Lower lobe of right lung (tissue), 2 donors: ENCODE measurements around the gene PLSCR4. TPM values are rescaled to one million over a fixed set of nuclear protein-coding genes. Genes with fewer than 3 reads are reported as not detected.
"Not testable (repeated sequence)": the region's sequence is repeated elsewhere in the genome, so short reads cannot be mapped to it uniquely, and the experiment has no call there.

Experiments used
- ATAC-seq, 2 donors: fragments of 200-7000 bp; cut with Tn5 transposase; one replicate each; pipeline ENCODE4 v1.9.1; 2020 to 2022; ENCODE audit warnings: mild to moderate bottlenecking in 2 of 2, moderate library complexity in 2 of 2
- DNase-seq: peaks from one replicate; pipeline ENCODE4 v3.0.0-alpha.2; 2020
- H3K27ac ChIP-seq: fragments of 200-600 bp; one replicate; pipeline ENCODE4 v1.8.0; 2022
- H3K27me3 ChIP-seq: fragments of 200-600 bp; one replicate; pipeline ENCODE4 v1.8.0; 2022; ENCODE audit warnings: low read depth
- H3K36me3 ChIP-seq: fragments of 200-600 bp; one replicate; pipeline ENCODE4 v1.8.0; 2022; ENCODE audit warnings: mild to moderate bottlenecking
- H3K4me1 ChIP-seq: fragments of 200-600 bp; one replicate; pipeline ENCODE4 v1.8.0; 2022
- H3K4me3 ChIP-seq: fragments of 200-600 bp; one replicate; pipeline ENCODE4 v1.8.0; 2022; ENCODE audit warnings: mild to moderate bottlenecking
- H3K9me3 ChIP-seq: fragments of 200-600 bp; one replicate; pipeline ENCODE4 v1.8.0; 2022
- CTCF ChIP-seq: fragments of 200-600 bp; IDR thresholded peaks from one replicate; pipeline ENCODE4 v1.8.0; 2022; ENCODE audit warnings: antibody characterized with exemption, mild to moderate bottlenecking
- intact Hi-C: fragments of 100-400 bp; cut with DNase I; formaldehyde crosslinking; loops from one replicate; pipeline ENCODE4 v1.11.0; 2022
- total RNA-seq: library from RNA; stranded (reverse); fragmentation: NEBNext Ultra II Directional; extraction: Animal tissue kit (Norgen Biotek cat#: 25700); gene quantifications from one replicate; pipeline ENCODE4 v1.2.1, GENCODE V29; 2021
- donor health status: DM: no; HTN: yes; CAD: no; lungs with severe emphysema.

PLSCR4 gene
- total RNA-seq, 1 donor from 2014 or later, result 63.5 TPM

DNA sequence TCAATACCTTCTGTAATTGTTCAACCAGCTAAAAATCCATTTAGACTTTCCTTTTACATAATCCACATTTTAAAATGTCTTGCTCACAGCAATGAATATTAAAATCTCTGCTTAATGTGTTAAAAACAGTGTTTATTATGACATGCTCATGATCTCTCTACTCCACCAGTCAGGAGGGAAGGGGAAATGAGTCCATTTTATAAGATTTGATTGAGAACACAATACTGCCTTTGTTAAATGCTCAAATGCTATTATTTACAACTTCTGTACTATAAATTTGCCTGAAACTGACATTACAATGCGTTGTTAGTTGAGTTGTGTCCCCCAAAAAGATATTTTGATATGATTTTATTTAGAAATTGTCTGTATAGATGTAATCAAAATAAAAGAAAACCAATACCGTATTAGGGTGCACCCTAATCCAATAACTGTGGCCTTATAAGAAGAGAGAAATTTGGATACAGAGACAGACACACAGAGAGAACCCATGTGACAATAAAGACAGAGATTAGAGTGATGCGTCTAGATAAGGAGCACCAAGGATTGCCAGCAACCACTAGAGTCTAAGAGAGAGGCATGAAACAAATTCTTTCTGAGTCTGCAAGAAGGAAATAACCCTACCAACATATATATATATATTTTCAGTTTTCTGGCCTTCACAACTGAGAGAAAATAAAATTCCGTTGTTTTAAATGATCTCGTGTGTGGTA is 9.1 kb upstream of the PLSCR4 start:
- intact Hi-C loops, result no loop called here
- H3K27ac ChIP-seq, result no peak overlapping the region
- no peaks in the 10 kb centered on the region for H3K27me3 ChIP-seq
- ATAC-seq (no peak), DNase-seq (no peak)
- H3K4me3 ChIP-seq, result no peak overlapping the region
- H3K9me3 ChIP-seq, result no peaks in the 10 kb centered on the region
- no peaks in the 10 kb centered on the region for H3K4me1 ChIP-seq
- no peak for TF ChIP-seq CTCF
- no peaks in the 10 kb centered on the region for H3K36me3 ChIP-seq

- intact Hi-C loops, result no loop called here
- no peaks in the 10 kb centered on the region for H3K9me3 ChIP-seq
- H3K27ac ChIP-seq, result no peak overlapping the region
- no peak for TF ChIP-seq CTCF
- H3K36me3 ChIP-seq, result no peaks in the 10 kb centered on the region
- H3K27me3 ChIP-seq, result no peaks in the 10 kb centered on the region
- ATAC-seq (no peak), DNase-seq (no peak)
- H3K4me3 ChIP-seq, result no peak overlapping the region
- no peaks in the 10 kb centered on the region for H3K4me1 ChIP-seq
Measured at GRCh38 chr3:146256851-146257486, 6.1 kb upstream of the PLSCR4 start.

DNA sequence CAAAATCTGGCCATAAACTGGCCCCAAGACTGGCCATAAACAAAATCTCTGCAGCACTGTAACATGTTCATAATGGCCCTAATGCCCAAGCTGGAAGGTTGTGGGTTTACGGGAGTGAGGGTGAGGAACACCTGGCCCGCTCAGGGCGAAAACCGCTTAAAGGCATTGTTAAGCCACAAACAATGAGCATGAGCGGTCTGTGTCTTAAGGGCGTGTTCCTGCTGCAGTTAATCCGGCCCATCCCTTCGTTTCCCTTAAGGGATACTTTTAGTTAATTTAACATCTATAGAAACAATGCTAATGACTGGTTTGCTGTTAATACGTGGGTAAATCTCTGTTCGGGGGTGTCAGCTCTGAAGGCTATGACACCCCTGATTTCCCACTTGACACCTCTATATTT is 1.5 kb upstream of the PLSCR4 start:
- ATAC-seq, H3K4me1 ChIP-seq, intact Hi-C loops, DNase-seq, H3K36me3 ChIP-seq, H3K4me3 ChIP-seq, H3K27ac ChIP-seq, H3K9me3 ChIP-seq, H3K27me3 ChIP-seq: not testable (repeated sequence)

GRCh38 chr3:146249921-146250320 is 984 bp downstream of the PLSCR4 start:
- no peaks in the 10 kb centered on the region for H3K9me3 ChIP-seq
- ATAC-seq (no peak), DNase-seq (no peak)
- peak overlapping the region; percentile 78 for H3K4me3 ChIP-seq
- peaks cover 5% of the 10 kb centered on the region for H3K4me1 ChIP-seq
- no peaks in the 10 kb centered on the region for H3K36me3 ChIP-seq
- no peak for TF ChIP-seq CTCF
- peak overlapping the region; percentile 89 for H3K27ac ChIP-seq
- intact Hi-C loops, result no loop called here
- no peaks in the 10 kb centered on the region for H3K27me3 ChIP-seq

- H3K36me3 ChIP-seq, result no peaks in the 10 kb centered on the region
- peaks cover 5% of the 10 kb centered on the region for H3K4me1 ChIP-seq
- no peaks in the 10 kb centered on the region for H3K9me3 ChIP-seq
- no peaks in the 10 kb centered on the region for H3K27me3 ChIP-seq
- peak overlapping the region; percentile 78 for H3K4me3 ChIP-seq
- no peak for ATAC-seq
- intact Hi-C loops, result no loop called here
- no peak for TF ChIP-seq CTCF
- DNase-seq, result no peak
- no peak overlapping the region for H3K27ac ChIP-seq
Measured at GRCh38 chr3:146247911-146248310, 3.0 kb downstream of the PLSCR4 start.

DNA sequence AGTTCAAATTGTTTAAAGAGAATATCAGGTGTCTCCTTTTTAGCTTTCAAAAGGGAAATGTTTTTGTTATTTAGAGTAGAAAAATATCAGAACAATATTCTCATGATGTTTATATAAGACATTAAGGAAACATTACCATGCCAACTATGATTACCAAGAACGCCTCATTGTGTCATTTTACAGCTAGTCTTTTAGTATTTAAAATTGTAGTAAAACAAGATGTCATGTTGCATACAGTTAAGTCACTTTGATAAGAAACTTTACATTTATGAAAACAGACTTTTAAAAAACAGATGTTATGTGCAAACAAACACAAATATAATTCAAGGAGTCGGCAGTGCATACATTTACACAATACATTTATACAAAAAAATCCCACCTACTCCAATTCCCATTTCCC is 4.4 kb downstream of the PLSCR4 start:
- Histone ChIP-seq H3K36me3 (no peaks in the 10 kb centered on the region), H3K27me3 (no peaks in the 10 kb centered on the region), H3K27ac (peak overlapping the region; percentile 0), H3K4me1 (peaks cover 5% of the 10 kb centered on the region), H3K9me3 (no peaks in the 10 kb centered on the region), H3K4me3 (peak overlapping the region; percentile 78)
- TF ChIP-seq CTCF, result no peak
- DNase-seq (no peak), ATAC-seq (no peak)
- intact Hi-C loops, result no loop called here
